Measurements from ENCODE around the gene MACROD2.

- TF ChIP-seq CTCF (IDR thresholded peaks at IDR 0.05; ENCODE audit: poor library complexity, severe bottlenecking) (no peak), SMC3 (conservative IDR thresholded peaks at IDR 0.05; ENCODE audit: poor library complexity) (no peak), REST (IDR thresholded peaks at IDR 0.05; ENCODE audit: borderline replicate concordance) (no peak), EZH2 (IDR thresholded peaks at IDR 0.05; ENCODE audit: borderline replicate concordance, insufficient read depth, low read length, poor library complexity, severe bottlenecking) (no peak), POLR2AphosphoS5 (IDR thresholded peaks at IDR 0.05) (no peak)
These were observed 728.3 kb downstream of the MACROD2 start for GRCh38 chr20:14723614-14724013.
